ENCODE data around the gene BICD2.
A peak's percentile ranks its signal among the peaks of the same experiment; 100 is the strongest.

The BICD2 gene

GRCh38 chr9:92668746-92669526, 95.7 kb downstream of the BICD2 start:
- DNase-seq (ENCODE audit: low read depth in 2 of 2): peak; percentile 16 to 41

- DNase-seq (ENCODE audit: low read depth in 2 of 2): no peak
These were observed 97.6 kb downstream of the BICD2 start for GRCh38 chr9:92666912-92667532.

GRCh38 chr9:92666236-92666635, 98.4 kb downstream of the BICD2 start:
- DNase-seq (ENCODE audit: low read depth in 2 of 2): no peak

GRCh38 chr9:92665836-92666235, 98.8 kb downstream of the BICD2 start:
- no peak for DNase-seq (ENCODE audit: low read depth in 2 of 2)

GRCh38 chr9:92664394-92665152, 100.1 kb downstream of the BICD2 start:
- DNase-seq (ENCODE audit: low read depth in 2 of 2): no peak

- no peak for DNase-seq (ENCODE audit: low read depth in 2 of 2)
These were observed 100.7 kb downstream of the BICD2 start for GRCh38 chr9:92663951-92664350.

GRCh38 chr9:92663126-92663525, 101.5 kb downstream of the BICD2 start:
- no peak for DNase-seq (ENCODE audit: low read depth in 2 of 2)

- DNase-seq (ENCODE audit: low read depth in 2 of 2): no peak
These were observed 102.9 kb downstream of the BICD2 start for GRCh38 chr9:92661743-92662142.

Data from stimulated activated CD8-positive, alpha-beta memory T cell treated with anti-CD3 and anti-CD28 coated beads, Interleukin-7, amount 100 ng/mL, for 4 hours (primary cell).